ENCODE data around the gene UBTFL1.

Gene UBTFL1

DNA sequence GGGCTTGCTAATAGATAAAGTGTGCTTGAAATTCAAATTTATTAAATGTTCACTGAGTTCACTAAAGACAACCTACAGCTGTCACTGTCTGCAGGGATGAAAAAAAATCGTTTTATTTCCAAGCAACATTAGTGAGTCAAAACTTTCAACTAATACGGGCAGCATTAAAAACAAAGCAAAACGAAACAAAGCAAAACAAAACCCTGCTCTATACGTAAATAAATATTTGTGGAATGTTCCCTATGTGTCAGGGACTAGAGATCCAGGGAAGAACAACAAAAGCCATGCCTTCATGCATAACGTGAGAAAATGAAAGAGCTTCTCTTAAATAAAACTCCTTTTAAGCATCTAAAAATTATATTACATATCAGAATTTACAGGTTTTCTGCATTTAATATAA lies 49.3 kb downstream of the UBTFL1 start:
- Histone ChIP-seq H3K27ac (replicated peaks) (no peak overlapping the region), H3K27me3 (ENCODE audit: insufficient read depth, poor library complexity, severe bottlenecking) (peaks cover 42% of the 10 kb centered on the region), H3K4me3 (replicated peaks; ENCODE audit: insufficient read depth, low read length) (no peak overlapping the region)
- no peak for DNase-seq (ENCODE audit: low read depth in 1 of 2, low spot score in 1 of 2)
- TF ChIP-seq POLR2AphosphoS5 (IDR thresholded peaks at IDR 0.05; ENCODE audit: low read depth) (no peak), SPI1 (IDR thresholded peaks at IDR 0.05; ENCODE audit: borderline replicate concordance, low read depth) (no peak), REST (IDR thresholded peaks at IDR 0.05; ENCODE audit: insufficient replicate concordance, low read depth) (no peak), GABPA (IDR thresholded peaks at IDR 0.05; ENCODE audit: low read depth) (no peak)
- TF ChIP-seq, protein P1, sequence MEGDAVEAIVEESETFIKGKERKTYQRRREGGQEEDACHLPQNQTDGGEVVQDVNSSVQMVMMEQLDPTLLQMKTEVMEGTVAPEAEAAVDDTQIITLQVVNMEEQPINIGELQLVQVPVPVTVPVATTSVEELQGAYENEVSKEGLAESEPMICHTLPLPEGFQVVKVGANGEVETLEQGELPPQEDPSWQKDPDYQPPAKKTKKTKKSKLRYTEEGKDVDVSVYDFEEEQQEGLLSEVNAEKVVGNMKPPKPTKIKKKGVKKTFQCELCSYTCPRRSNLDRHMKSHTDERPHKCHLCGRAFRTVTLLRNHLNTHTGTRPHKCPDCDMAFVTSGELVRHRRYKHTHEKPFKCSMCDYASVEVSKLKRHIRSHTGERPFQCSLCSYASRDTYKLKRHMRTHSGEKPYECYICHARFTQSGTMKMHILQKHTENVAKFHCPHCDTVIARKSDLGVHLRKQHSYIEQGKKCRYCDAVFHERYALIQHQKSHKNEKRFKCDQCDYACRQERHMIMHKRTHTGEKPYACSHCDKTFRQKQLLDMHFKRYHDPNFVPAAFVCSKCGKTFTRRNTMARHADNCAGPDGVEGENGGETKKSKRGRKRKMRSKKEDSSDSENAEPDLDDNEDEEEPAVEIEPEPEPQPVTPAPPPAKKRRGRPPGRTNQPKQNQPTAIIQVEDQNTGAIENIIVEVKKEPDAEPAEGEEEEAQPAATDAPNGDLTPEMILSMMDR (IDR thresholded peaks at IDR 0.05; ENCODE audit: insufficient read depth, low read length) = no peak

All from HL-60 (cell line).